Breast epithelium (tissue), 4 donors: ENCODE results near the gene SYT13. TPM values are rescaled to one million over a fixed set of nuclear protein-coding genes. Genes with fewer than 3 reads are reported as not detected.

Source experiments
- DNase-seq, 2 donors: peaks; one replicate each; pipeline ENCODE4 v3.0.0-alpha.2; 2019; ENCODE audit warnings: low spot score in 2 of 2
- H3K27ac ChIP-seq, 2 donors: fragments of 200-600 bp; sonication (generic) in 1 of 2; one replicate each; pipeline ENCODE4 v1.5.1; 2016 to 2019; ENCODE audit warnings: mild to moderate bottlenecking in 1 of 2
- H3K27me3 ChIP-seq, 2 donors: fragments of 200-600 bp; sonication (generic) in 1 of 2; one replicate each; pipeline versions ENCODE4 v1.5.1 to v1.6.0; 2017 to 2019; ENCODE audit warnings: control low read depth in 1 of 2, mild to moderate bottlenecking in 1 of 2
- H3K36me3 ChIP-seq: fragments of 200-600 bp; one replicate; pipeline ENCODE4 v1.5.1; 2019
- H3K4me1 ChIP-seq, 2 donors: fragments of 200-600 bp; sonication (generic); one replicate each; pipeline ENCODE4 v1.5.1; 2016 to 2019; ENCODE audit warnings: control low read depth in 1 of 2
- H3K4me3 ChIP-seq, 3 donors: fragments of 200-600 bp; sonication (generic); 1 replicate in 2 of 3; 2 replicates in 1 of 3; pipeline ENCODE4 v1.5.1; 2016 to 2019; ENCODE audit warnings: mild to moderate bottlenecking in 3 of 3, moderate library complexity in 2 of 3
- H3K9me3 ChIP-seq, 2 donors: fragments of 200-600 bp; sonication (generic) in 1 of 2; one replicate each; pipeline ENCODE4 v1.5.1; 2016 to 2019; ENCODE audit warnings: control low read depth in 1 of 2
- POLR2A ChIP-seq: fragments of 450-650 bp; IDR thresholded peaks from one replicate; pipeline ENCODE4 v1.6.1; 2016; ENCODE audit warnings: antibody characterized with exemption, mild to moderate bottlenecking, moderate library complexity
- POLR2AphosphoS5 ChIP-seq, 3 donors: sonication (generic); formaldehyde crosslinking; IDR thresholded peaks; one replicate each; pipeline ENCODE4 v1.6.1; 2017; ENCODE audit warnings: antibody characterized with exemption in 3 of 3
- intact Hi-C: fragments of 100-400 bp; cut with DNase I; formaldehyde crosslinking; loops from one replicate; pipeline ENCODE4 v1.15.1; 2023; ENCODE audit warnings: low total_unique reads
- total RNA-seq, 3 donors: library from RNA; depleted of rRNA; stranded (reverse); fragments of >200 nt; gene quantifications; one replicate each; pipeline ENCODE4 v1.1.0, GENCODE V29; 2016
- TF ChIP-seq, protein P1 (sequence below), 3 donors: fragments of 450-650 bp; IDR thresholded peaks; one replicate each; pipeline ENCODE4 v1.5.1; 2016 to 2017; ENCODE audit warnings: antibody characterized with exemption in 3 of 3, mild to moderate bottlenecking in 3 of 3, moderate library complexity in 3 of 3

Gene SYT13
- total RNA-seq, 3 donors from 2014 or later: 0.29 to 0.33 TPM; not detected in 1

GRCh38 chr11:45224766-45225165 is 61.4 kb downstream of the SYT13 start:
- Histone ChIP-seq H3K9me3 (no peaks in the 10 kb centered on the region), H3K36me3 (peaks cover 9% of the 10 kb centered on the region)
- intact Hi-C loops: loop anchor here (5.0 kb wide), 1 partner anchor 88 kb away; no protein-coding TSS in a partner anchor

GRCh38 chr11:45223496-45223895 is 62.6 kb downstream of the SYT13 start:
- TF ChIP-seq POLR2AphosphoS5 (IDR thresholded peaks at IDR 0.05) (no peak), POLR2A (no peak)
- TF ChIP-seq, protein P1, sequence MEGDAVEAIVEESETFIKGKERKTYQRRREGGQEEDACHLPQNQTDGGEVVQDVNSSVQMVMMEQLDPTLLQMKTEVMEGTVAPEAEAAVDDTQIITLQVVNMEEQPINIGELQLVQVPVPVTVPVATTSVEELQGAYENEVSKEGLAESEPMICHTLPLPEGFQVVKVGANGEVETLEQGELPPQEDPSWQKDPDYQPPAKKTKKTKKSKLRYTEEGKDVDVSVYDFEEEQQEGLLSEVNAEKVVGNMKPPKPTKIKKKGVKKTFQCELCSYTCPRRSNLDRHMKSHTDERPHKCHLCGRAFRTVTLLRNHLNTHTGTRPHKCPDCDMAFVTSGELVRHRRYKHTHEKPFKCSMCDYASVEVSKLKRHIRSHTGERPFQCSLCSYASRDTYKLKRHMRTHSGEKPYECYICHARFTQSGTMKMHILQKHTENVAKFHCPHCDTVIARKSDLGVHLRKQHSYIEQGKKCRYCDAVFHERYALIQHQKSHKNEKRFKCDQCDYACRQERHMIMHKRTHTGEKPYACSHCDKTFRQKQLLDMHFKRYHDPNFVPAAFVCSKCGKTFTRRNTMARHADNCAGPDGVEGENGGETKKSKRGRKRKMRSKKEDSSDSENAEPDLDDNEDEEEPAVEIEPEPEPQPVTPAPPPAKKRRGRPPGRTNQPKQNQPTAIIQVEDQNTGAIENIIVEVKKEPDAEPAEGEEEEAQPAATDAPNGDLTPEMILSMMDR (IDR thresholded peaks at IDR 0.05): no peak
- DNase-seq: no peak

More at GRCh38 chr11:45224766-45225165, 61.4 kb downstream of the SYT13 start:
- H3K4me3 ChIP-seq: no peak overlapping the region
- DNase-seq: no peak
- TF ChIP-seq POLR2A (no peak), POLR2AphosphoS5 (IDR thresholded peaks at IDR 0.05) (no peak)
- TF ChIP-seq, protein P1 (IDR thresholded peaks at IDR 0.05): no peak
- no peak overlapping the region for H3K27ac ChIP-seq
- no peaks in the 10 kb centered on the region for H3K27me3 ChIP-seq
- no peaks in the 10 kb centered on the region for H3K4me1 ChIP-seq

GRCh38 chr11:45219411-45219810 is 66.7 kb downstream of the SYT13 start:
- TF ChIP-seq, protein P1 (IDR thresholded peaks at IDR 0.05): no peak
- TF ChIP-seq POLR2AphosphoS5 (IDR thresholded peaks at IDR 0.05): no peak
- TF ChIP-seq POLR2A: no peak
- intact Hi-C loops: no loop called here
- H3K27ac ChIP-seq: no peak overlapping the region
- no peaks in the 10 kb centered on the region for H3K4me1 ChIP-seq
- H3K4me3 ChIP-seq: no peak overlapping the region
- H3K9me3 ChIP-seq: no peaks in the 10 kb centered on the region
- H3K27me3 ChIP-seq: no peaks in the 10 kb centered on the region
- no peaks in the 10 kb centered on the region for H3K36me3 ChIP-seq
- no peak for DNase-seq

More at GRCh38 chr11:45223496-45223895, 62.6 kb downstream of the SYT13 start:
- H3K27me3 ChIP-seq: no peaks in the 10 kb centered on the region
- no peak overlapping the region for H3K4me3 ChIP-seq
- intact Hi-C loops: no loop called here
- peaks cover 9% of the 10 kb centered on the region for H3K36me3 ChIP-seq
- no peak overlapping the region for H3K27ac ChIP-seq
- no peaks in the 10 kb centered on the region for H3K9me3 ChIP-seq
- H3K4me1 ChIP-seq: no peaks in the 10 kb centered on the region

- no peak for DNase-seq
- H3K4me3 ChIP-seq: no peak overlapping the region
These were observed 67.4 kb downstream of the SYT13 start for GRCh38 chr11:45218705-45219104.

DNA sequence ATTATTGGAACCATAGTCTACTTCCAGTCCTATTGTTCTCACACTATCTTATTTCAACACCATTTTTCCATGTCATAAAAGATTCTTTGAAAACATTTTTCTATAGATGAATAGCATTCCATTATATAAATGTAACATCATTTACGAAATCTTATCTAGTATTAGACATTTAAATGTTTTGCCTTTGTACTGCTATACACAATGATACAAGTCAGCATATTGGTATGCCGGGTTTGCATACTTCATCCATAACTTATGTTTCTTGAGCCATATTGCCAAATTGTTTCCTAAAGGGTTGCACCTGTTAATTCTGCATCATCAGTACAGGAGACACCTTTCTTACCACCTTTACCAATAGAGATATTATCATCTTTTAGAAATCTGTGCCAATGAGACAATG is 68.2 kb downstream of the SYT13 start:
- no peaks in the 10 kb centered on the region for H3K9me3 ChIP-seq
- H3K27me3 ChIP-seq: no peaks in the 10 kb centered on the region
- no peak overlapping the region for H3K27ac ChIP-seq
- no peak for DNase-seq
- no peaks in the 10 kb centered on the region for H3K36me3 ChIP-seq
- no peak for TF ChIP-seq POLR2A
- H3K4me1 ChIP-seq: no peaks in the 10 kb centered on the region
- intact Hi-C loops: loop anchor here (1.0 kb wide), 1 partner anchor 15 kb away; no protein-coding TSS in a partner anchor
- no peak overlapping the region for H3K4me3 ChIP-seq

More at GRCh38 chr11:45218705-45219104, 67.4 kb downstream of the SYT13 start:
- intact Hi-C loops: no loop called here
- TF ChIP-seq POLR2A: no peak
- TF ChIP-seq, protein P1 (IDR thresholded peaks at IDR 0.05): no peak
- no peak for TF ChIP-seq POLR2AphosphoS5 (IDR thresholded peaks at IDR 0.05)
- no peak overlapping the region for H3K27ac ChIP-seq
- H3K36me3 ChIP-seq: no peaks in the 10 kb centered on the region
- no peaks in the 10 kb centered on the region for H3K4me1 ChIP-seq
- no peaks in the 10 kb centered on the region for H3K27me3 ChIP-seq
- H3K9me3 ChIP-seq: no peaks in the 10 kb centered on the region

- intact Hi-C loops: loop anchor here (1.0 kb wide), 1 partner anchor 14 kb away; no protein-coding TSS in a partner anchor
- H3K27ac ChIP-seq: no peak overlapping the region
- H3K27me3 ChIP-seq: no peaks in the 10 kb centered on the region
- H3K36me3 ChIP-seq: no peaks in the 10 kb centered on the region
- TF ChIP-seq, protein P1 (IDR thresholded peaks at IDR 0.05): no peak
- TF ChIP-seq POLR2A (no peak), POLR2AphosphoS5 (IDR thresholded peaks at IDR 0.05) (no peak)
- no peak for DNase-seq
- no peak overlapping the region for H3K4me3 ChIP-seq
- no peaks in the 10 kb centered on the region for H3K4me1 ChIP-seq
- no peaks in the 10 kb centered on the region for H3K9me3 ChIP-seq
These were observed 69.2 kb downstream of the SYT13 start for GRCh38 chr11:45216901-45217300.
